ENCODE data around the gene HOXC5.

Gene HOXC5

DNA sequence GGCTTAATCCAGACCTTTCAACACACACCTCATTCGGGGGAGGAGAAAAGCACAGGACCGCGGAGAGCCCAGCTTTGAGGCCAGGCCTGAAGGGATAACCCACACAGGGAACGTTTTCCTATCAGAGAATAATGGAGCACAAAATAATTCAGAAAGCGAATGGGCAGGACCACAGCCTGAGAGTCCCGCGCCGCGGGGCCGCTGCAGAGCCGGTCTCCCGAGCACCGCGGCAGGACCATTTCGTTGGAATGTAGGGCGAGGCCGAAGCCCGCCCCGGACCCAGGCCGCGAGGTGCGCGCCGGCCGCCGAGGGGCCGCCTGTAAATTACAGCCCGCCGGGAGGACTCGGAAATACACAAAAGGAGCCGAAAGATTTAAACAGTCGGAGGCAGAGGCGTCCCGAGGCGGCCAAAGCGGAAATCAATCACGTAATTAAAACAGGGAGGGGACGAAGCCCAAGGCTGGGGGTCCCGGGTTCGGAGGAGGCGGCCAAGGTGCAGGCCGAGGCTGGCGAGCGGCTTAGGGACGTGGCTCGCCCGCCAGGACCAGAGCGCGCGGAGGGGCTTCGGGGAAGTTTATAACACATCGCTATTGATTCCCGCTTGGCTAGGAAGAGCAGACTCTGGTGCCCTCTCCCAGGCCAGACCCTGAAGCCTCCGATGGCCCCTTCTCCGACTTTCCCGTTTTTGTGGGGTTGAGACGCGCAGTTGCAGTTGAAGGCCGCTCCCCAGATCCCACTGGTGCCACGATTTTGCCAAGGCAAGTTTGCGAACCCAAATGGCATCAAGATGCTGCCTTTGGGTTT is 14.5 kb downstream of the HOXC5 start:
- DNase-seq (ENCODE audit: low read depth in 2 of 2) = no peak

DNA sequence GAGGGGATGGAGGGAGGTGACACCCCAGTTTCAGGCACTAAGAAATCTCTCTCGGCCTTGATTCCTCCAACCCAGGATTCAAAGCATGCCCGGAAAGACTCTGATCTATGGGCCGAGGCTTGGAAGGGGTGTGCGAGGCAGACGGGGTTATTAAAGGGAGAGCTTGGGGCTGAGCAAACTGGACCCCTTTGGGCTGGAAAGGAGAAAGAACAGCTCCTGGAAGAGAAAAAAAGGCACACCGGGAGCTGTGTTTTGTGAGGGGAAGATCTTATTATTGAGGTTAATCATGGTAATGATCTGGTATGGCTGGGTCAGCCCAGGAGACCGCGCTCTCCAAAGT is 15.1 kb downstream of the HOXC5 start:
- no peak for DNase-seq (ENCODE audit: low read depth in 2 of 2)

- DNase-seq (ENCODE audit: low read depth in 2 of 2) = no peak
These were observed 15.7 kb downstream of the HOXC5 start for GRCh38 chr12:54048406-54049093.

DNA sequence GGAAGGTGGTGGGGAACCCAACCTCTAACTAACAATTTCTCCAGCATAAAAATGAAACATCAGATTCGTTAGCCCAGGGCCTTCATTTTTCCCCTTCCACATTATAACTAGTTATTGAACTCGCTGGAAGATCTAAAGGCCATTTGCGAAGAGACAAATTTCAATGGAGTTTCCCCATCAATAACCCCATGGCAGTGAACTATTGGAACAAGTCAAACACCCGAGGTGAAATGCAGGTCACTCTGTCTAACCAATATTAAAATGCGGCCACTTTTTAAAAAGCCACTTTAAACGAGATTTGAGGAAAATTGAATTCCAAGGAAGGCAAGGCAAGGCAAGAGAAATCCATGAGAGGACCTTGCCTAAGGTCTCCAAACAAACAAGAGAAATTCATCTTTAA is 16.3 kb downstream of the HOXC5 start:
- DNase-seq (ENCODE audit: low read depth in 2 of 2) = no peak

- no peak for DNase-seq (ENCODE audit: low read depth in 2 of 2)
These were observed 17.6 kb downstream of the HOXC5 start for GRCh38 chr12:54050482-54050810.

GRCh38 chr12:54051026-54051842 is 18.4 kb downstream of the HOXC5 start:
- DNase-seq (ENCODE audit: low read depth in 2 of 2) = no peak

DNA sequence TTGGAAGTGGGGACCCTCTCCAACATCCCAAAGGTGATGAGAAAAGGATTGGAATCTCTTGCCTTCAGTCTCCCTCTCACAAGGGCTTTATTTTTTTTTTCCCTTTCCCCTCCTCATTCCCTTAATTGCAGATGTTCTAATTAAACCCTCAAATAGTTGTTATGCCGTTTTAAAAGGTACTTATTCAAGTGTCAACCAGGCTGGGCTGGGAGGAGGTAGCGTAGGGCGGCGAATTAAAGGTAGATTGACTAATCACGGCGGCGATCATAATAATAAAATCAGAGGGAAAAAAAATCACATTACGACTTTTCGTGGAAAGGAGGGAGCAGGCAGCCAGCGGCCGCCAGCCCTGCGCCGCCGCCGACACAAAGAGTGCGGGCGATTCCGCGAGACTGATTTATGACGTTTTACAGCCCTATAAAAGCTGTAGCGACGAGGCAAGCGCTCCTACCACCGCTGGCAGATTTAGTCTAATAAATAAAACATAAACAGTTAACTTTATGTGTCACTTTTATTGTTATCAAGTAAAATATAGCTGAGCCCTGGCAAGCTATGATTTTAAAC is 19.1 kb downstream of the HOXC5 start:
- no peak for DNase-seq (ENCODE audit: low read depth in 2 of 2)

DNA sequence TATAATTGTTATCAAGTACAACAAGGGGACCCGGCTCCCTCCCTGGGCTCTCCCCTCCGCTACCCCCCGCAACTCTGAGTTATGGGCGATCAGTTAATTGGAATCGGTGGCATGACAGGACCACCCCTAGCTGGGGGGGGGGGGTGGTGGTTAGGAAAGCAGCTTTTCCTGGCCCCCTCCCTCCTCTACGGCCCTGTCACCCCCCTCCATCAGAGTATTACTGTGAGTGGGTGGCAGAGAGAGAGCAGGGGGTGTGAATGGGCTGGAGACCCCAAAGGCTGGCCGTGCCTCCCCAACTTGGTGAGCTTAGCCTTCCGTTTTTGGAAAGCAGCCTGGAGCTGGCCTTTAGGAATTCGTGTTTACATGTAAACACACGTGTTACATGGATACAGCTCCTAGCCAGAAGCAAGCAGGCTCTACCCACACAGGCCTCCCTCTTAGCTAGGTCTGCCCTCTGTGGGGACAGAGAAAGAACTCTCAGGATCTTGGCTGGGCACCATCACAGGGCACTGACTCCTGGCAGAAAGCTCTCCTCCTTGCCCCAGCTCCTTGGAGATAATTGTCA is 19.7 kb downstream of the HOXC5 start:
- DNase-seq (ENCODE audit: low read depth in 2 of 2) = no peak

DNA sequence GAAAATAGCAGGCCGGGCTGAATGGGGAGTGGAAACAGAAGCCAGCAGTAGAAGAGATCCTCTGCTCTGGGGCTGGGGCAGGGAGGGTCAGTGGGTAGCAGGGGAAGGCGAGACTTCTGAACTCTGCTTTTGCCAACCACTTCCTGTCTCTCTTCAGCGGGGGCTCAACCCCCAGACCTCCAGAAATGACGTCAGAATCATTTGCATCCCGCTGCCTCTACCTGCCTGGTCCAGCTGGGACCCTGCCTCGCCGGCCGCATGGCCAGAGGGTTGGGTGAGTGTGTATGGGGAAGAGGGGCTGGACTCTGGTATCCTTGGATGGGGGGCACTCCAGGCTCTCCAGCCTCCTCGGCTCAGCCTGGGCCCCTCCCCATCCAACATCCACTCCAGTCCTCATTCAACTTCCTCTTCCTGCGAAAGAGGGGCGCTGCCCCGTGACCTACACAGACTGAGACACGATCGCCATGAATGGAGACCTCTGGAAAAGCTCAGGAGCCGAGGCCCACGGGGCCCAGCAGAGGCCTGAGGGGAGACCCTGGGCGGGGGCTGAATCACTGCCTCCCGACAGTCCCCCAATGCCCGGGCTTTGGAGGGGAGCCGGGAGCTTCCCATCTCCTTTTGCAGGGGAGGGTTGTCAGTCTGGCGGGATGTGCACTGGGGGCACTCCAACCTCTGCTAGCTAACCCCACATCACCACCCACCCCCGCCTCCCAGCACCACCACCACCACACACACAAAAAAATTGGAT is 20.3 kb downstream of the HOXC5 start:
- DNase-seq (ENCODE audit: low read depth in 2 of 2) = no peak

DNA sequence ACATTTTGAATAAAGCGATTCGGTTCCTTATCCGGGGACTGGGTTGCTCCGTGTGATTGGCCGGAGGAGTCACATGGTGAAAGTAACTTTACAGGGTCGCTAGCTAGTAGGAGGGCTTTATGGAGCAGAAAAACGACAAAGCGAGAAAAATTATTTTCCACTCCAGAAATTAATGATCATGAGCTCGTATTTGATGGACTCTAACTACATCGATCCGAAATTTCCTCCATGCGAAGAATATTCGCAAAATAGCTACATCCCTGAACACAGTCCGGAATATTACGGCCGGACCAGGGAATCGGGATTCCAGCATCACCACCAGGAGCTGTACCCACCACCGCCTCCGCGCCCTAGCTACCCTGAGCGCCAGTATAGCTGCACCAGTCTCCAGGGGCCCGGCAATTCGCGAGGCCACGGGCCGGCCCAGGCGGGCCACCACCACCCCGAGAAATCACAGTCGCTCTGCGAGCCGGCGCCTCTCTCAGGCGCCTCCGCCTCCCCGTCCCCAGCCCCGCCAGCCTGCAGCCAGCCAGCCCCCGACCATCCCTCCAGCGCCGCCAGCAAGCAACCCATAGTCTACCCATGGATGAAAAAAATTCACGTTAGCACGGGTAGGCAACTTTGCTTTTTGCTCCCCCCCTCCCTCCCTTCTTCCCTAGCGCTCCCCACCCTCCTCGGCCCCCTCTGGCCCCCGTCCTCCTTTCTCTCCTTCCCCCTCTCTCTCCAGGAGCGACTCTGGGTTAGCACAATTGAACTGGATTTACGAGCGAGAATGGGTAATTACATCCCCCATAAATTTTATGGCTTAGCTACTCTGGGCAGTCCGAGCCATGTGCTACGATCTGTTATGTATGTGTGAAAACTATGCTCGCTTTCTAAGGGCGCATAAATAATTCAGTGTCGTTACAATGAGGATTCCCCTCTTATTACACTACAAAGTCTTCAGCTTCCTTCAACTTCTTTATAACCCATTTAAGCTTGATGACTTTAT is 21.2 kb downstream of the HOXC5 start, which contains the start of gene HOXC4:
HOXC4 (plus strand) TSS at position 85 of the 991 bp plus-strand sequence; CDS start at position 173, 88 bp downstream.
- DNase-seq (ENCODE audit: low read depth in 2 of 2) = no peak

- DNase-seq (ENCODE audit: low read depth in 2 of 2) = no peak
These were observed 21.9 kb downstream of the HOXC5 start for GRCh38 chr12:54054742-54055194.

- no peak for DNase-seq (ENCODE audit: low read depth in 2 of 2)
These were observed 22.7 kb downstream of the HOXC5 start for GRCh38 chr12:54055552-54055951.

GRCh38 chr12:54056110-54056509 is 23.3 kb downstream of the HOXC5 start:
- DNase-seq (ENCODE audit: low read depth in 2 of 2) = no peak

DNA sequence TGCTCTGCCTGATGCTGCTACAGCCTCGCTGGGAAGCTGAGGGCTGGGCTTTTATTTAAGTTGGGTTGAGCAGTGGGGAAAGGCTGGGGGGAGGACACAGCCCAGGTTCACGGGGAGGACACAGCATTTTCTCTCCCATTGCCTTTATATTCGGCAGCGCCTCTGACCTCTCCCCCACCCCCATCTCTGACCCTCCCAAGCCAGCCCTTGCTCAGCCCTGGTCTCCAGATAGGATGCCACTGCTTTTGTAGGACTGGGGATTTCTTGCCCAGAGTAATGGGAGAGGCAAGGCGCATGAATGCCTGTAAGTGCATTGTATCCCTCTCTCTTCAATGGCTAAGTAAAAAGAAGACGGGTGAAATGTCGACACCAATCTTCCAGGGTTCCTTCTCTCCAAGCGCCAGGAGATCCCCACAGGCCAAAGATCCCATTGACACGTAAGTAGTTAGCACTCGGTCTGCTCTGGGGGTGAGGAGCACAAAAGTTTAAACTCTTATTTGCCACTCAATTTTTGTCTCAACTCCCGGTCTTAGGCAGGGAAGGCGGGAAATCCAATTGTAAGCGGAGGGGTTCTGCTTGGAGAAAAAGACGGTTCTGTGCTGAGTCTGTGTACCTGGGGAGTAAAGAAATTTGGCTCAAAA is 25.4 kb downstream of the HOXC5 start:
- DNase-seq (ENCODE audit: low read depth in 2 of 2) = no peak

GRCh38 chr12:54059668-54060067 is 26.8 kb downstream of the HOXC5 start:
- no peak for DNase-seq (ENCODE audit: low read depth in 2 of 2)

- no peak for DNase-seq (ENCODE audit: low read depth in 2 of 2)
These were observed 27.5 kb downstream of the HOXC5 start for GRCh38 chr12:54060174-54060974.

DNA sequence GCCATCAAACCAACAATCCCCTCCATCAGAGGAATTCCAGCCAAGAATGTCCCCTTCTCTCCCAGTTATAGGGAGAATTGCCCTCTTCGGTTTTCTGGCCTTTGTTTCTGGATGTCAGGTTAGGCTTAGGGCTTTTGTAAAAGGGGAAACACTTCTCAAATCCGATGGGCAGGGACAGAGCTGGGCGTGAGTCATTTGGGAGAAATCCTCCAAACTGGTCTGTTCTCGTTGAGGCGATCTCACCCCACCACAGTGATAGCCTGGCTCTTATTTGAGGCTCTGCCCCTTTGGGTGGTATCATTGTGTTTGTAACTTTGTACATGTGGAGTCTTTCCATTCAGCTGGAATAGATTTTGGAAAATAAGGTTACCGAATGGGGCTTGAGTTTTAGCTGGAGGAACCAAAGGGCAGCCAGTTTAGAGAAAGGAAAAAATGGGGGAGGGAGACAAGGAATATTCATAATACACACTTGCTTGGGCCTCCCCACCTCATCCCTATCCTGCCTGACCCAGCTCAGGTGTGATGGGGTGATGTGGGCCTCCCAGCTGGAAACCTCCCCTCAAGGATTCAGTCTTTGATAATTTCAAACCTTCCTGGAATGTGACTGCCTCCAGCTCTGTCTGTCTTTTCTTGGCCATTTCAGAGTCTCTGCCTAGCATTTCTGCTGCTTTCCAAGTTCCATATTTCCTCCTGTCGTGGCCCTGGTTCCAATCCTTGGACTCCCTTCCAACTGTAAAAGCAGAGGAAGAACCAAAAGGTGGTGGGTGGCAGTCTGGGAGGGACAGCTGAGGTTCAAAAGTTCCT is 28.3 kb downstream of the HOXC5 start:
- DNase-seq (ENCODE audit: low read depth in 2 of 2) = no peak

GRCh38 chr12:54065677-54066076 is 32.8 kb downstream of the HOXC5 start:
- no peak for DNase-seq (ENCODE audit: low read depth in 2 of 2)

Measured in stimulated activated CD8-positive, alpha-beta memory T cell treated with anti-CD3 and anti-CD28 coated beads, Interleukin-2, amount 100 ng/mL, for 1 hour (primary cell).